ENCODE data around the gene IFNAR1. TPM values are rescaled to one million over a fixed set of nuclear protein-coding genes. Genes with fewer than 3 reads are reported as not detected.

Gene IFNAR1
- total RNA-seq = 35.9 and 57.0 TPM in 2 replicates

DNA sequence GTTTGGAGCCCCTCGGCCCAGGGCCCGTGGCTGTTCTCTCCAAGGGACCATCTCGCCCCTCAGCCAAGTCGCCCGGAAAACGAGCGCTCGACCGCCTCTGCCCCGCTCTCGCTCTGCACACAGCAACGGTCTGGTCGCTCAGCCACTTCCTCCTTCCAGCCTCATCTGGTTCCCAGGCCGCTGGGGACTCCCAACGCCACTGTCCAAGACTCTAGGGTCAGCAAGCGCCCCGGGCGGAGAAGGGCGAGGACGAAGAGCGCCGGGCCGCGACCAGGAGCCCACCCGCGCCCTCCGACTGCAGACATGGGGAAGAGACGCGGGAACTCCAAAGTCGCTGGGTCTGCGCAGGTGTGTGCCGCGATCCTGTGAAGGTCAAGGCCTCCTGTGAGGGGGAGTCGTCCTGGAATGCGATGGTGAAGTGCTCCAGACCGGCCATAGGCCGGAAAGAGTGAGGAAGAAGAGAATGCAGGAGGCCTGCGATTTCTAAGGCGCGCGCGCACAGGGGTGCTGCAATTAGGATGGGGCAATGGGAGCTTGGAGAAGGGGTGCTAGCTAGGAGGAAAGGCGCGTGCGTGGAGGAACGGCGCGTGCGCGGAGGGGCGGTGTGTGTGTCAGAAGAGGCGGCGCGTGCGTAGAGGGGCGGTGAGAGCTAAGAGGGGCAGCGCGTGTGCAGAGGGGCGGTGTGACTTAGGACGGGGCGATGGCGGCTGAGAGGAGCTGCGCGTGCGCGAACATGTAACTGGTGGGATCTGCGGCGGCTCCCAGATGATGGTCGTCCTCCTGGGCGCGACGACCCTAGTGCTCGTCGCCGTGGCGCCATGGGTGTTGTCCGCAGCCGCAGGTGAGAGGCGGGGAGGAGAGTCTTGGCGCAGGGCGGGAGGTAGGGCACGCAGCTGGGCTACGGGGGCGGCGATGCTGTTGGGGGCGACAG is at the start of gene IFNAR1:
IFNAR1 (plus strand) TSS at position 680 of the 931 bp plus-strand sequence; CDS start at position 766, 86 bp downstream.

DNA sequence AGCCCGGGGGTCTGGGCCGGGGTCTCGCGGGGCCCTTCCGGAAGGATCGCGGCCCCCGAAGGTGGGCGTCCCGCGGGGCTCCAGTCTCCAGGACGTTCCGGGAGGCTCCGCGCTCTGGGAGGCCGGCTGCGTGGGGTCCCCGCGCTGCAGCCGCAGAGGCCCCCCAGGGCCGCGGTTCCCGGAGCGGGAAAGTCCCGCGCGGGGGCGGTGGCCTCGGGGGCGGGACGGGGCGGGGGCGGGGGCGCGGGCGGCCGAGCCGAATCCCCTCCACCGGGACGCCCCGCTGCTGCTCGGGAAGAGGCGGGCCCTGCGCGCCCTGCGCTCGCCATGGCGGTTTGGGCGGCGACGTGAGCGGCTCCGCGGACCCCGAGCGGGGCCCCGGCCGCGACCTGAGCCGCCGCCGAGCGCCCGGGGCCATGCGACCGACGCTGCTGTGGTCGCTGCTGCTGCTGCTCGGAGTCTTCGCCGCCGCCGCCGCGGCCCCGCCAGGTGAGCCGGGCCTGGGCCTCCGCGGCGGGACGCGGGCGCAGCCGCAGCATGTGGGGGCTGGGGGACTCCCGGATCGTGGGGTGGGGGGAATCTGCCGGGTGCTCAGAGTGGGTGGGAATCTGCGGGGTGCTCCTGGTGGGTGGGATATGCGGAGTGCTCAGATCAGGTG is 78.5 kb downstream of the IFNAR1 start, which contains the start of gene IFNGR2:
IFNGR2 (plus strand) TSS at position 286 of the 658 bp plus-strand sequence; CDS start at position 417, 131 bp downstream.

Other genes with a start within 250 kb of the IFNAR1 start
- 6.8 and 9.5 TPM in 2 replicates for gene IFNAR2, start 95.0 kb upstream of the IFNAR1 start, total RNA-seq
- 33.9 and 56.4 TPM in 2 replicates for gene IL10RB, start 58.6 kb upstream of the IFNAR1 start, total RNA-seq
- gene IFNGR2, start 78.4 kb downstream of the IFNAR1 start, total RNA-seq = 85.8 and 86.5 TPM in 2 replicates
- gene TMEM50B, start 155.0 kb downstream of the IFNAR1 start, total RNA-seq = 37.3 and 51.4 TPM in 2 replicates
- gene DNAJC28, start 166.7 kb downstream of the IFNAR1 start, total RNA-seq = 1.7 and 2.4 TPM in 2 replicates
- 47.2 and 98.4 TPM in 2 replicates for gene GART, start 217.1 kb downstream of the IFNAR1 start, total RNA-seq
- 138 and 242 TPM in 2 replicates for gene SON, start 218.1 kb downstream of the IFNAR1 start, total RNA-seq

Measured in smooth muscle cell of the umbilical artery (primary cell).